Mesenchymal stem cell (in vitro differentiated cells and primary cell): Measurements from ENCODE around the gene ZNF532.

Source experiments
- DNase-seq: peaks from one replicate; pipeline ENCODE4 v3.0.0-alpha.2; 2013
- H2AFZ ChIP-seq: one replicate; pipeline ENCODE4 v1.6.1; 2013; ENCODE audit warnings: low read depth, mild to moderate bottlenecking, control low read depth, inconsistent platforms, low read length, moderate library complexity
- H2AK5ac ChIP-seq: 2 replicates; pipeline ENCODE4 v1.6.1; 2013; ENCODE audit warnings: low read length, moderate library complexity, mild to moderate bottlenecking, inconsistent platforms; ENCODE audit not compliant: severe bottlenecking
- H2BK120ac ChIP-seq: one replicate; pipeline ENCODE4 v1.6.1; 2013; ENCODE audit warnings: low read depth, mild to moderate bottlenecking, inconsistent platforms, low read length, moderate library complexity
- H2BK12ac ChIP-seq, 2 experiments: one replicate each; pipeline ENCODE4 v1.6.1; 2013; ENCODE audit warnings: inconsistent platforms in 2 of 2, low read length in 2 of 2, mild to moderate bottlenecking in 2 of 2, moderate library complexity in 2 of 2, control low read depth in 1 of 2
- H2BK15ac ChIP-seq: one replicate; pipeline ENCODE4 v1.6.1; 2013; ENCODE audit warnings: mild to moderate bottlenecking, low read depth, inconsistent platforms; ENCODE audit not compliant: poor library complexity, severe bottlenecking
- H2BK5ac ChIP-seq: 2 replicates; pipeline ENCODE4 v1.6.1; 2013; ENCODE audit warnings: low read depth, mild to moderate bottlenecking, low read length, control low read depth, inconsistent platforms; ENCODE audit not compliant: poor library complexity, severe bottlenecking
- H3K14ac ChIP-seq, 2 experiments: one replicate each; pipeline ENCODE4 v1.6.1; 2013; ENCODE audit warnings: inconsistent platforms in 2 of 2, low read length in 2 of 2, control low read depth in 1 of 2, mild to moderate bottlenecking in 1 of 2, moderate library complexity in 1 of 2
- H3K18ac ChIP-seq, 2 experiments: one replicate each; pipeline ENCODE4 v1.6.1; 2013; ENCODE audit warnings: inconsistent platforms in 2 of 2, low read length in 2 of 2, control low read depth in 1 of 2, low read depth in 1 of 2, mild to moderate bottlenecking in 1 of 2
- H3K23ac ChIP-seq, 2 experiments: one replicate each; pipeline ENCODE4 v1.6.1; 2013; ENCODE audit warnings: inconsistent platforms in 2 of 2, low read length in 2 of 2, mild to moderate bottlenecking in 2 of 2, moderate library complexity in 2 of 2, control low read depth in 1 of 2
- H3K27ac ChIP-seq: 2 replicates; pipeline ENCODE4 v1.5.1; 2013; ENCODE audit warnings: mild to moderate bottlenecking, moderate library complexity, low read length, control low read depth, inconsistent platforms; ENCODE audit not compliant: poor library complexity, severe bottlenecking
- H3K27me3 ChIP-seq, 2 experiments: 2 replicates each; pipeline versions ENCODE4 v1.6.1 to v1.7.0; 2013; ENCODE audit warnings: low read length in 2 of 2, mild to moderate bottlenecking in 2 of 2, moderate library complexity in 2 of 2, control low read depth in 1 of 2, inconsistent platforms in 1 of 2; ENCODE audit not compliant: control insufficient read depth in 1 of 2, insufficient read depth in 1 of 2
- H3K36me3 ChIP-seq, 2 experiments: 2 replicates each; pipeline versions ENCODE4 v1.6.1 to v1.7.0; 2013; ENCODE audit warnings: low read length in 2 of 2, control low read depth in 1 of 2, inconsistent platforms in 1 of 2, low read depth in 1 of 2, mild to moderate bottlenecking in 1 of 2; ENCODE audit not compliant: insufficient read depth in 2 of 2, control insufficient read depth in 1 of 2
- H3K4ac ChIP-seq, 2 experiments: one replicate each; pipeline ENCODE4 v1.6.1; 2013; ENCODE audit warnings: inconsistent platforms in 2 of 2, low read length in 2 of 2, mild to moderate bottlenecking in 2 of 2, moderate library complexity in 2 of 2, control low read depth in 1 of 2, low read depth in 1 of 2
- H3K4me1 ChIP-seq: 2 replicates; pipeline ENCODE4 v1.6.1; 2013; ENCODE audit warnings: low read depth, low read length, control low read depth; ENCODE audit not compliant: control insufficient read depth, insufficient read depth
- H3K4me2 ChIP-seq: 2 replicates; pipeline ENCODE4 v1.6.1; 2013; ENCODE audit warnings: low read length, mild to moderate bottlenecking, inconsistent platforms; ENCODE audit not compliant: poor library complexity, severe bottlenecking
- H3K4me3 ChIP-seq, 2 experiments: 2 replicates each; pipeline versions ENCODE4 v1.5.1 to v1.7.0; 2013; ENCODE audit warnings: low read length in 2 of 2, mild to moderate bottlenecking in 2 of 2, control low read depth in 1 of 2, low read depth in 1 of 2; ENCODE audit not compliant: insufficient read depth in 1 of 2
- H3K79me1 ChIP-seq: replicated peaks from 2 replicates; pipeline ENCODE4 v1.6.1; 2013; ENCODE audit warnings: mild to moderate bottlenecking, control low read depth, low read length, inconsistent platforms; ENCODE audit not compliant: poor library complexity, severe bottlenecking
- H3K9ac ChIP-seq: 2 replicates; pipeline ENCODE4 v1.7.0; 2013; ENCODE audit warnings: mild to moderate bottlenecking, low read length, moderate library complexity
- H3K9me3 ChIP-seq: 2 replicates; pipeline ENCODE4 v1.7.0; 2013; ENCODE audit warnings: mild to moderate bottlenecking, low read length; ENCODE audit not compliant: control insufficient read depth
- H4K8ac ChIP-seq: one replicate; pipeline ENCODE4 v1.6.1; 2013; ENCODE audit warnings: inconsistent platforms, mild to moderate bottlenecking, low read length, moderate library complexity
- H4K91ac ChIP-seq: one replicate; pipeline ENCODE4 v1.6.1; 2013; ENCODE audit warnings: mild to moderate bottlenecking, low read length, inconsistent platforms
- WGBS: methylation state at CpG from one replicate; pipeline ENCODE4 v1.1.7; 2013; ENCODE audit warnings: mixed read lengths; 5-methylcytosine and 5-hydroxymethylcytosine counted together

ZNF532 gene

DNA sequence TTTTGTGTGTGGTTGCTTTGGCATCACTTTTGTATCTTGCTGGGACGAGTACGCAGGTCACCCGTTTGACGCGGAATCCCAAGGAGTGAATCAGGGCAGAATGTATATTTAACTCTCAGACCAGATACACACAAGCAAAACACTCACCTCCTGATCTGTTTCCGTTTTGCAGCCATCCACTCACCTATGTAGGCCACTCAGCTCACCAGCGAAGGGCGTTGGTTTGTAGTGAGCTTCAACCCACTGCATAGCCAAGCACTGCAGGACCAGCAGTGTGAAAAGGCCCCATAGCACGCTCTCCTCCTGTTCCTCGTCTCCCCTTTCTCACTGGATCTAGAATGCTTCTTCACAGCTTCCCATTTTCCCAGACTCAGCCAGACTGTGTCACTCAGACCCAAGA, 58.3 kb downstream of the ZNF532 start:
- H3K9me3 ChIP-seq, result peaks cover 14% of the 10 kb centered on the region
- H4K8ac ChIP-seq, result no peak overlapping the region
- H3K4me3 ChIP-seq, result no peak overlapping the region
- no peak overlapping the region for H2AK5ac ChIP-seq
- H3K27me3 ChIP-seq, result no peaks in the 10 kb centered on the region
- no peak overlapping the region for H2BK5ac ChIP-seq
- no peak overlapping the region for H3K27ac ChIP-seq
- no peak overlapping the region for H4K91ac ChIP-seq
- H2BK120ac ChIP-seq, result no peak overlapping the region
- no peak for DNase-seq
- H2BK15ac ChIP-seq, result no peak overlapping the region
- no peak overlapping the region for H3K4me2 ChIP-seq
- peak overlapping the region in 1 of 2 experiments; percentile 3 for H3K14ac ChIP-seq
- WGBS, result 97% methylated on average over 10 of the region's 10 CpGs
- H3K4me1 ChIP-seq, result peaks cover 2% of the 10 kb centered on the region
- no peak overlapping the region for H3K23ac ChIP-seq
- H3K4ac ChIP-seq, result no peak overlapping the region
- H3K9ac ChIP-seq, result no peak overlapping the region
- peaks cover 41 to 47% of the 10 kb centered on the region in 2 experiments for H3K36me3 ChIP-seq
- H2AFZ ChIP-seq, result no peak overlapping the region
- no peak overlapping the region for H2BK12ac ChIP-seq
- no peak overlapping the region for H3K18ac ChIP-seq
- H3K79me1 ChIP-seq, result peaks cover 47% of the 10 kb centered on the region

GRCh38 chr18:58924473-58924872, 59.8 kb downstream of the ZNF532 start:
- H3K27ac ChIP-seq, result no peak overlapping the region
- peaks cover 47% of the 10 kb centered on the region for H3K79me1 ChIP-seq
- H3K4me1 ChIP-seq, result peaks cover 2% of the 10 kb centered on the region
- no peak overlapping the region for H2BK12ac ChIP-seq
- no peak overlapping the region for H4K8ac ChIP-seq
- H4K91ac ChIP-seq, result no peak overlapping the region
- H2BK15ac ChIP-seq, result no peak overlapping the region
- H2BK5ac ChIP-seq, result no peak overlapping the region
- peaks cover 14% of the 10 kb centered on the region for H3K9me3 ChIP-seq
- H3K4ac ChIP-seq, result no peak overlapping the region
- H3K27me3 ChIP-seq, result no peaks in the 10 kb centered on the region
- H2AK5ac ChIP-seq, result no peak overlapping the region
- no peak overlapping the region for H3K4me3 ChIP-seq
- H3K9ac ChIP-seq, result no peak overlapping the region
- no peak overlapping the region for H3K18ac ChIP-seq
- H2AFZ ChIP-seq, result no peak overlapping the region
- WGBS, result 100% methylated on average over 1 of the region's 3 CpGs
- no peak overlapping the region for H3K14ac ChIP-seq
- no peak for DNase-seq
- no peak overlapping the region for H3K4me2 ChIP-seq
- H3K23ac ChIP-seq, result no peak overlapping the region
- H2BK120ac ChIP-seq, result no peak overlapping the region
- H3K36me3 ChIP-seq, result peaks cover 27 to 33% of the 10 kb centered on the region in 2 experiments

DNA sequence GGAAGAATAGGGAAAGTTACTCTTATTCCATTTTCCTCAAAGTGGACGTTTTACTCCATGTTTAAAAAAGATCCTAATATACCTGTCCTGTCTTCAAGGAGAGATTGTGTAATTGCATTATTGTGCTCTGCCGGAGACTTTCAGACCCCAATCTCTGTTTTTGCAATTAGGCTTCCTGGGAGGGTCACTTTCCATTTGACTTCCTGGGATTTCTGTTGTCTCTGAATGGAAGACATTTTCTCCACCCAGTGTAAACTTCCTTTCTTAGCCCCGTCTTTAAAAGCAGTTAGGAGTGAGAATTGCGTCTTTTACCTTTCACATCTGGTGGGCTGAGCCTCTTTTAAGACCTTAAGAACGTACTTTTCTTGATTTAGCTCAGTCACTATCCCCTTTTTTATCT, 63.0 kb downstream of the ZNF532 start:
- Histone ChIP-seq H3K79me1 (peaks cover 45% of the 10 kb centered on the region), H3K4me2 (no peak overlapping the region), H2BK120ac (no peak overlapping the region), H3K27ac (no peak overlapping the region), H3K36me3 (peaks cover 13 to 16% of the 10 kb centered on the region in 2 experiments), H3K23ac (no peak overlapping the region), H3K9me3 (peaks cover 14% of the 10 kb centered on the region), H3K4me3 (no peak overlapping the region), H2BK12ac (no peak overlapping the region), H4K8ac (no peak overlapping the region), H3K14ac (no peak overlapping the region), H3K4ac (no peak overlapping the region), H3K18ac (no peak overlapping the region), H3K9ac (no peak overlapping the region), H2BK5ac (no peak overlapping the region), H2AFZ (no peak overlapping the region), H2AK5ac (no peak overlapping the region), H4K91ac (no peak overlapping the region), H2BK15ac (no peak overlapping the region), H3K27me3 (no peaks in the 10 kb centered on the region), H3K4me1 (peaks cover 1% of the 10 kb centered on the region)
- no peak for DNase-seq
- 56% methylated on average over 3 of the region's 5 CpGs for WGBS

GRCh38 chr18:58928386-58928785, 63.7 kb downstream of the ZNF532 start:
- Histone ChIP-seq H3K4me3 (peak overlapping the region in 1 of 2 experiments; percentile 15), H3K79me1 (peaks cover 40% of the 10 kb centered on the region), H4K91ac (no peak overlapping the region), H4K8ac (no peak overlapping the region), H3K27me3 (no peaks in the 10 kb centered on the region), H3K27ac (no peak overlapping the region), H3K36me3 (peaks cover 8 to 10% of the 10 kb centered on the region in 2 experiments), H2BK5ac (no peak overlapping the region), H2AK5ac (no peak overlapping the region), H3K9ac (peak overlapping the region; percentile 24), H3K9me3 (peaks cover 14% of the 10 kb centered on the region), H3K18ac (peak overlapping the region in 1 of 2 experiments; percentile 2), H3K4ac (no peak overlapping the region), H3K14ac (no peak overlapping the region), H2BK12ac (no peak overlapping the region), H3K23ac (no peak overlapping the region), H3K4me2 (no peak overlapping the region), H2BK120ac (no peak overlapping the region), H2AFZ (no peak overlapping the region), H2BK15ac (no peak overlapping the region), H3K4me1 (peaks cover 1% of the 10 kb centered on the region)
- WGBS, result 88% methylated on average over 4 of the region's 4 CpGs
- DNase-seq, result no peak
